Effector memory CD4-positive, alpha-beta T cell (primary cell): ENCODE results near the gene EPM2AIP1.

Source experiments
- DNase-seq, 3 donors: peaks; one replicate each; pipeline ENCODE4 v3.0.0-alpha.2; 2020
- H3K27ac ChIP-seq: 2 replicates; pipeline ENCODE4 v1.7.0; 2013; ENCODE audit warnings: mild to moderate bottlenecking, low read length, moderate library complexity; ENCODE audit not compliant: insufficient read depth, poor library complexity, severe bottlenecking
- H3K27me3 ChIP-seq: replicated peaks from 2 replicates; pipeline ENCODE4 v1.7.0; 2013; ENCODE audit warnings: mild to moderate bottlenecking, low read length; ENCODE audit not compliant: insufficient read depth, control insufficient read depth, poor library complexity, severe bottlenecking
- H3K36me3 ChIP-seq: 2 replicates; pipeline ENCODE4 v1.7.0; 2013; ENCODE audit warnings: mild to moderate bottlenecking, low read length, moderate library complexity; ENCODE audit not compliant: control insufficient read depth, insufficient read depth
- H3K4me1 ChIP-seq: 2 replicates; pipeline ENCODE4 v1.7.0; 2013; ENCODE audit warnings: low read length, mild to moderate bottlenecking; ENCODE audit not compliant: control insufficient read depth, insufficient read depth, poor library complexity, severe bottlenecking
- H3K4me3 ChIP-seq: 2 replicates; pipeline ENCODE4 v1.7.0; 2013; ENCODE audit warnings: low read length, low read depth, mild to moderate bottlenecking; ENCODE audit not compliant: insufficient read depth, poor library complexity, severe bottlenecking
- H3K9me3 ChIP-seq: 2 replicates; pipeline ENCODE4 v1.7.0; 2013; ENCODE audit warnings: mild to moderate bottlenecking, low read length, moderate library complexity; ENCODE audit not compliant: control insufficient read depth

EPM2AIP1 gene

GRCh38 chr3:36941658-36942057, 51.3 kb downstream of the EPM2AIP1 start:
- H3K27ac ChIP-seq = no peak overlapping the region

GRCh38 chr3:36941162-36941561, 51.8 kb downstream of the EPM2AIP1 start:
- no peaks in the 10 kb centered on the region for H3K9me3 ChIP-seq
- no peak overlapping the region for H3K27ac ChIP-seq
- H3K27me3 ChIP-seq = no peaks in the 10 kb centered on the region
- DNase-seq = no peak
- H3K4me1 ChIP-seq = peaks cover 7% of the 10 kb centered on the region
- H3K4me3 ChIP-seq = no peak overlapping the region
- H3K36me3 ChIP-seq = no peaks in the 10 kb centered on the region

More at GRCh38 chr3:36941658-36942057, 51.3 kb downstream of the EPM2AIP1 start:
- no peaks in the 10 kb centered on the region for H3K27me3 ChIP-seq
- peaks cover 7% of the 10 kb centered on the region for H3K4me1 ChIP-seq
- no peaks in the 10 kb centered on the region for H3K9me3 ChIP-seq
- no peak for DNase-seq
- H3K36me3 ChIP-seq = no peaks in the 10 kb centered on the region
- H3K4me3 ChIP-seq = no peak overlapping the region

- Histone ChIP-seq H3K27me3 (no peaks in the 10 kb centered on the region), H3K4me3 (no peak overlapping the region), H3K36me3 (no peaks in the 10 kb centered on the region), H3K9me3 (no peaks in the 10 kb centered on the region), H3K4me1 (no peaks in the 10 kb centered on the region), H3K27ac (no peak overlapping the region)
- DNase-seq = no peak
Observed at GRCh38 chr3:36937492-36937891, 55.4 kb downstream of the EPM2AIP1 start.
